HEK293 (cell line): ENCODE measurements around the gene MINDY1.

ENCODE experiments used
- GLIS1 ChIP-seq: fragments of 450-650 bp; formaldehyde crosslinking; IDR thresholded peaks from 2 replicates; pipeline ENCODE4 v1.5.1; 2016; ENCODE audit warnings: missing biosample characterization, missing genetic modification characterization
- HOXA7 ChIP-seq: sonication (generic); formaldehyde crosslinking; IDR thresholded peaks from 2 replicates; pipeline ENCODE4 v1.8.1; 2022; ENCODE audit warnings: missing genetic modification reagents, borderline replicate concordance
- HOXD13 ChIP-seq: sonication (generic); formaldehyde crosslinking; IDR thresholded peaks from 2 replicates; pipeline ENCODE4 v1.8.0; 2022; ENCODE audit warnings: missing genetic modification reagents, borderline replicate concordance
- KLF10 ChIP-seq: fragments of 450-650 bp; IDR thresholded peaks from 2 replicates; pipeline ENCODE4 v1.5.1; 2018; ENCODE audit warnings: missing biosample characterization, mild to moderate bottlenecking, missing genetic modification characterization
- KLF8 ChIP-seq: fragments of 450-650 bp; formaldehyde crosslinking; IDR thresholded peaks from 2 replicates; pipeline ENCODE4 v1.5.1; 2016; ENCODE audit warnings: missing biosample characterization, missing genetic modification characterization
- ZBTB21 ChIP-seq: fragments of 450-650 bp; formaldehyde crosslinking; IDR thresholded peaks from 2 replicates; pipeline ENCODE4 v1.5.1; 2017; ENCODE audit warnings: missing biosample characterization, missing genetic modification characterization
- ZBTB7A ChIP-seq: fragments of 450-650 bp; formaldehyde crosslinking; IDR thresholded peaks from 2 replicates; pipeline ENCODE4 v1.5.1; 2016; ENCODE audit warnings: low read depth, missing biosample characterization, missing genetic modification characterization
- ZNF16 ChIP-seq: fragments of 450-650 bp; formaldehyde crosslinking; IDR thresholded peaks from 2 replicates; pipeline ENCODE4 v1.5.1; 2016; ENCODE audit warnings: low read depth, missing biosample characterization, missing genetic modification characterization
- ZNF184 ChIP-seq: fragments of 450-650 bp; IDR thresholded peaks from 2 replicates; pipeline ENCODE4 v1.5.1; 2018; ENCODE audit warnings: missing biosample characterization, mild to moderate bottlenecking, missing genetic modification characterization
- ZNF501 ChIP-seq: fragments of 450-650 bp; formaldehyde crosslinking; IDR thresholded peaks from 2 replicates; pipeline ENCODE4 v1.5.1; 2016; ENCODE audit warnings: missing biosample characterization, missing genetic modification characterization
- ZNF600 ChIP-seq: fragments of 450-650 bp; formaldehyde crosslinking; IDR thresholded peaks from 2 replicates; pipeline ENCODE4 v1.5.1; 2016; ENCODE audit warnings: missing biosample characterization, missing genetic modification characterization
- ZNF623 ChIP-seq: fragments of 450-650 bp; formaldehyde crosslinking; IDR thresholded peaks from 2 replicates; pipeline ENCODE4 v1.5.1; 2016; ENCODE audit warnings: missing biosample characterization, missing genetic modification characterization
- ZNF624 ChIP-seq: fragments of 450-650 bp; formaldehyde crosslinking; IDR thresholded peaks from 2 replicates; pipeline ENCODE4 v1.5.1; 2017; ENCODE audit warnings: missing biosample characterization, missing genetic modification characterization
- ZNF626 ChIP-seq: fragments of 450-650 bp; sonication (Bioruptor Pico); formaldehyde crosslinking; IDR thresholded peaks from 2 replicates; pipeline ENCODE4 v1.5.1; 2018; ENCODE audit warnings: missing biosample characterization, missing genetic modification characterization, inconsistent platforms
- ZNF670 ChIP-seq: fragments of 450-650 bp; formaldehyde crosslinking; IDR thresholded peaks from 2 replicates; pipeline ENCODE4 v1.5.1; 2016; ENCODE audit warnings: missing biosample characterization, missing genetic modification characterization, low read depth
- ZNF777 ChIP-seq: fragments of 450-650 bp; formaldehyde crosslinking; IDR thresholded peaks from 2 replicates; pipeline ENCODE4 v1.5.1; 2017; ENCODE audit warnings: missing biosample characterization, missing genetic modification characterization, borderline replicate concordance
- TF ChIP-seq, protein P1 (sequence below): fragments of 450-650 bp; formaldehyde crosslinking; IDR thresholded peaks from 2 replicates; pipeline ENCODE4 v1.5.1; 2016; ENCODE audit warnings: missing biosample characterization, missing genetic modification characterization
- TF ChIP-seq, protein P2 (sequence below): fragments of 450-650 bp; formaldehyde crosslinking; conservative IDR thresholded peaks from 2 replicates; pipeline ENCODE4 v1.5.1; 2016; ENCODE audit warnings: low read depth, missing biosample characterization, missing genetic modification characterization
- TF ChIP-seq, protein P3 (sequence below): fragments of 450-650 bp; formaldehyde crosslinking; IDR thresholded peaks from 2 replicates; pipeline ENCODE4 v1.5.1; 2016; ENCODE audit warnings: missing biosample characterization, missing genetic modification characterization
- TF ChIP-seq, protein P4 (sequence below): fragments of 450-650 bp; formaldehyde crosslinking; IDR thresholded peaks from 2 replicates; pipeline ENCODE4 v1.5.1; 2016; ENCODE audit warnings: missing biosample characterization, missing genetic modification characterization, borderline replicate concordance
- TF ChIP-seq, protein P5 (sequence below): fragments of 450-650 bp; IDR thresholded peaks from 2 replicates; pipeline ENCODE4 v1.5.1; 2018; ENCODE audit warnings: missing biosample characterization, mild to moderate bottlenecking, missing genetic modification characterization
- TF ChIP-seq, protein P6 (sequence below): fragments of 450-650 bp; formaldehyde crosslinking; IDR thresholded peaks from 2 replicates; pipeline ENCODE4 v1.5.1; 2016; ENCODE audit warnings: missing biosample characterization, missing genetic modification characterization

The MINDY1 gene

DNA sequence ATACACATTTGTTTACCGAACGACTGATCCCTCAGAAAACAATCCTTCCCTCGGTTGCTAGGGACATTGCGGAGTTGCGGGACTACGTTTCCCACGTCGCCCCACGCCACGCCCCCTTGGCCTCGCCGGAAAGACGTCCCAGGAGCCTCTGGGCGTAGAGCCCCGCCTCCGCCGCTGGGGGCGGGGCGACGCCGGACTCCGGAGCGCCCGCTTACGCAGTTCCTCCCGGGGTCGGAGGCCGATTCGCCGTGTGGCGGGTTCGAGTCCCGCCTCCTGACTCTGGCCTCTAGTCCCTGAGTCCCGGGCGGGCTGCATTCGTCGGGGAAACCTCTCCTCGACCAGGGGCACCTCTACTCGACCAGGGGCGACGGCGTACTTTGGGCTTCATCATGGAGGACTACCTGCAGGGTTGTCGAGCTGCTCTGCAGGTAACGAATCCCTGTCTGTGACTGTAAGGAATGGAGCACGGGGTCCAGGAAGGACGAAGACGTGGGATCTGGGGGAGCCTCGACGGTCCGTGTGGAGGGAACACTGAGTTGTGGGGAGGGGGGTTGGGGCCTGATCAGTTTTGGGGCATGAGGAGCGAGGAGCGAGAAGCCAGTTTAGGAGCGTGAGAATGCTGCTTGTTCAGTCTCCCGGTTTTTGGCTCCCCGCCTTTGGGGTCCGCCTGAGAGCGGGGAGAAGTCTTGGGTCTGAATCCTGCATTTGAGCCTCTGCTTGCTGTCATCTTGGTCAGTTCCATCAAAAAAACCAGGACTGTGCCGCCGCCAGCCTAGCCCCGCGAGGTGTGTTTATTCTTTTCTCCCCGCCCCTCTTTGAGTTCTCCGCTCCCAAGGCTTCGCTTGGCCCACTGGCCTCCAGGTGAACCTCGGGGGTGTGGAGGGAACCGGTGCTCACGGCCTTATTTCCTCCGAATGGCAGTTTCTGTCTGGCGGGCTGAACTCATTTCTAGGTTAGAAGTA lies 1.8 kb upstream of the MINDY1 start, which contains the start of gene PRUNE1 (continued):
- no peak for TF ChIP-seq ZNF670 (tag by site-specific recombination)
- peak; percentile 64; the same call in 1 of the 2 replicates for TF ChIP-seq KLF10 (tag by site-specific recombination)
- TF ChIP-seq HOXA7 (CRISPR knock-in tag) = no peak
- 0 out of 2 replicates have a peak, but pooled peaks have one; percentile 9 for TF ChIP-seq ZNF16 (tag by site-specific recombination)
- TF ChIP-seq, protein P1, sequence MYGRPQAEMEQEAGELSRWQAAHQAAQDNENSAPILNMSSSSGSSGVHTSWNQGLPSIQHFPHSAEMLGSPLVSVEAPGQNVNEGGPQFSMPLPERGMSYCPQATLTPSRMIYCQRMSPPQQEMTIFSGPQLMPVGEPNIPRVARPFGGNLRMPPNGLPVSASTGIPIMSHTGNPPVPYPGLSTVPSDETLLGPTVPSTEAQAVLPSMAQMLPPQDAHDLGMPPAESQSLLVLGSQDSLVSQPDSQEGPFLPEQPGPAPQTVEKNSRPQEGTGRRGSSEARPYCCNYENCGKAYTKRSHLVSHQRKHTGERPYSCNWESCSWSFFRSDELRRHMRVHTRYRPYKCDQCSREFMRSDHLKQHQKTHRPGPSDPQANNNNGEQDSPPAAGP = peak; percentile 63
- TF ChIP-seq ZBTB7A = 0 out of 2 replicates have a peak, but pooled peaks have one; percentile 78
- TF ChIP-seq, protein P2, sequence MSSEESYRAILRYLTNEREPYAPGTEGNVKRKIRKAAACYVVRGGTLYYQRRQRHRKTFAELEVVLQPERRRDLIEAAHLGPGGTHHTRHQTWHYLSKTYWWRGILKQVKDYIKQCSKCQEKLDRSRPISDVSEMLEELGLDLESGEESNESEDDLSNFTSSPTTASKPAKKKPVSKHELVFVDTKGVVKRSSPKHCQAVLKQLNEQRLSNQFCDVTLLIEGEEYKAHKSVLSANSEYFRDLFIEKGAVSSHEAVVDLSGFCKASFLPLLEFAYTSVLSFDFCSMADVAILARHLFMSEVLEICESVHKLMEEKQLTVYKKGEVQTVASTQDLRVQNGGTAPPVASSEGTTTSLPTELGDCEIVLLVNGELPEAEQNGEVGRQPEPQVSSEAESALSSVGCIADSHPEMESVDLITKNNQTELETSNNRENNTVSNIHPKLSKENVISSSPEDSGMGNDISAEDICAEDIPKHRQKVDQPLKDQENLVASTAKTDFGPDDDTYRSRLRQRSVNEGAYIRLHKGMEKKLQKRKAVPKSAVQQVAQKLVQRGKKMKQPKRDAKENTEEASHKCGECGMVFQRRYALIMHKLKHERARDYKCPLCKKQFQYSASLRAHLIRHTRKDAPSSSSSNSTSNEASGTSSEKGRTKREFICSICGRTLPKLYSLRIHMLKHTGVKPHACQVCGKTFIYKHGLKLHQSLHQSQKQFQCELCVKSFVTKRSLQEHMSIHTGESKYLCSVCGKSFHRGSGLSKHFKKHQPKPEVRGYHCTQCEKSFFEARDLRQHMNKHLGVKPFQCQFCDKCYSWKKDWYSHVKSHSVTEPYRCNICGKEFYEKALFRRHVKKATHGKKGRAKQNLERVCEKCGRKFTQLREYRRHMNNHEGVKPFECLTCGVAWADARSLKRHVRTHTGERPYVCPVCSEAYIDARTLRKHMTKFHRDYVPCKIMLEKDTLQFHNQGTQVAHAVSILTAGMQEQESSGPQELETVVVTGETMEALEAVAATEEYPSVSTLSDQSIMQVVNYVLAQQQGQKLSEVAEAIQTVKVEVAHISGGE (tag by site-specific recombination) = peak; percentile 35
- no peak for TF ChIP-seq ZNF626 (tag by site-specific recombination)
- no peak for TF ChIP-seq ZNF623 (tag by site-specific recombination)
- TF ChIP-seq KLF8 (tag by site-specific recombination) = peak; percentile 51; the same call in 1 of the 2 replicates
- TF ChIP-seq, protein P3, sequence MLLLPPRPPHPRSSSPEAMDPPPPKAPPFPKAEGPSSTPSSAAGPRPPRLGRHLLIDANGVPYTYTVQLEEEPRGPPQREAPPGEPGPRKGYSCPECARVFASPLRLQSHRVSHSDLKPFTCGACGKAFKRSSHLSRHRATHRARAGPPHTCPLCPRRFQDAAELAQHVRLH (tag by site-specific recombination) = peak; percentile 92
- TF ChIP-seq, protein P4, sequence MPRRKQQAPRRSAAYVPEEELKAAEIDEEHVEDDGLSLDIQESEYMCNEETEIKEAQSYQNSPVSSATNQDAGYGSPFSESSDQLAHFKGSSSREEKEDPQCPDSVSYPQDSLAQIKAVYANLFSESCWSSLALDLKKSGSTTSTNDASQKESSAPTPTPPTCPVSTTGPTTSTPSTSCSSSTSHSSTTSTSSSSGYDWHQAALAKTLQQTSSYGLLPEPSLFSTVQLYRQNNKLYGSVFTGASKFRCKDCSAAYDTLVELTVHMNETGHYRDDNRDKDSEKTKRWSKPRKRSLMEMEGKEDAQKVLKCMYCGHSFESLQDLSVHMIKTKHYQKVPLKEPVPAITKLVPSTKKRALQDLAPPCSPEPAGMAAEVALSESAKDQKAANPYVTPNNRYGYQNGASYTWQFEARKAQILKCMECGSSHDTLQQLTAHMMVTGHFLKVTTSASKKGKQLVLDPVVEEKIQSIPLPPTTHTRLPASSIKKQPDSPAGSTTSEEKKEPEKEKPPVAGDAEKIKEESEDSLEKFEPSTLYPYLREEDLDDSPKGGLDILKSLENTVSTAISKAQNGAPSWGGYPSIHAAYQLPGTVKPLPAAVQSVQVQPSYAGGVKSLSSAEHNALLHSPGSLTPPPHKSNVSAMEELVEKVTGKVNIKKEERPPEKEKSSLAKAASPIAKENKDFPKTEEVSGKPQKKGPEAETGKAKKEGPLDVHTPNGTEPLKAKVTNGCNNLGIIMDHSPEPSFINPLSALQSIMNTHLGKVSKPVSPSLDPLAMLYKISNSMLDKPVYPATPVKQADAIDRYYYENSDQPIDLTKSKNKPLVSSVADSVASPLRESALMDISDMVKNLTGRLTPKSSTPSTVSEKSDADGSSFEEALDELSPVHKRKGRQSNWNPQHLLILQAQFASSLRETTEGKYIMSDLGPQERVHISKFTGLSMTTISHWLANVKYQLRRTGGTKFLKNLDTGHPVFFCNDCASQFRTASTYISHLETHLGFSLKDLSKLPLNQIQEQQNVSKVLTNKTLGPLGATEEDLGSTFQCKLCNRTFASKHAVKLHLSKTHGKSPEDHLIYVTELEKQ (tag by site-specific recombination) = no peak
- TF ChIP-seq, protein P5, sequence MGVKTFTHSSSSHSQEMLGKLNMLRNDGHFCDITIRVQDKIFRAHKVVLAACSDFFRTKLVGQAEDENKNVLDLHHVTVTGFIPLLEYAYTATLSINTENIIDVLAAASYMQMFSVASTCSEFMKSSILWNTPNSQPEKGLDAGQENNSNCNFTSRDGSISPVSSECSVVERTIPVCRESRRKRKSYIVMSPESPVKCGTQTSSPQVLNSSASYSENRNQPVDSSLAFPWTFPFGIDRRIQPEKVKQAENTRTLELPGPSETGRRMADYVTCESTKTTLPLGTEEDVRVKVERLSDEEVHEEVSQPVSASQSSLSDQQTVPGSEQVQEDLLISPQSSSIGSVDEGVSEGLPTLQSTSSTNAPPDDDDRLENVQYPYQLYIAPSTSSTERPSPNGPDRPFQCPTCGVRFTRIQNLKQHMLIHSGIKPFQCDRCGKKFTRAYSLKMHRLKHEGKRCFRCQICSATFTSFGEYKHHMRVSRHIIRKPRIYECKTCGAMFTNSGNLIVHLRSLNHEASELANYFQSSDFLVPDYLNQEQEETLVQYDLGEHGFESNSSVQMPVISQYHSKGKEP (tag by site-specific recombination) = 0 out of 2 replicates have a peak, but pooled peaks have one; percentile 6
- peak; percentile 73 for TF ChIP-seq GLIS1 (tag by site-specific recombination)
- TF ChIP-seq, protein P6, sequence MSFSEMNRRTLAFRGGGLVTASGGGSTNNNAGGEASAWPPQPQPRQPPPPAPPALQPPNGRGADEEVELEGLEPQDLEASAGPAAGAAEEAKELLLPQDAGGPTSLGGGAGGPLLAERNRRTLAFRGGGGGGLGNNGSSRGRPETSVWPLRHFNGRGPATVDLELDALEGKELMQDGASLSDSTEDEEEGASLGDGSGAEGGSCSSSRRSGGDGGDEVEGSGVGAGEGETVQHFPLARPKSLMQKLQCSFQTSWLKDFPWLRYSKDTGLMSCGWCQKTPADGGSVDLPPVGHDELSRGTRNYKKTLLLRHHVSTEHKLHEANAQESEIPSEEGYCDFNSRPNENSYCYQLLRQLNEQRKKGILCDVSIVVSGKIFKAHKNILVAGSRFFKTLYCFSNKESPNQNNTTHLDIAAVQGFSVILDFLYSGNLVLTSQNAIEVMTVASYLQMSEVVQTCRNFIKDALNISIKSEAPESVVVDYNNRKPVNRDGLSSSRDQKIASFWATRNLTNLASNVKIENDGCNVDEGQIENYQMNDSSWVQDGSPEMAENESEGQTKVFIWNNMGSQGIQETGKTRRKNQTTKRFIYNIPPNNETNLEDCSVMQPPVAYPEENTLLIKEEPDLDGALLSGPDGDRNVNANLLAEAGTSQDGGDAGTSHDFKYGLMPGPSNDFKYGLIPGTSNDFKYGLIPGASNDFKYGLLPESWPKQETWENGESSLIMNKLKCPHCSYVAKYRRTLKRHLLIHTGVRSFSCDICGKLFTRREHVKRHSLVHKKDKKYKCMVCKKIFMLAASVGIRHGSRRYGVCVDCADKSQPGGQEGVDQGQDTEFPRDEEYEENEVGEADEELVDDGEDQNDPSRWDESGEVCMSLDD = peak; percentile 81
- TF ChIP-seq HOXD13 (CRISPR knock-in tag) = no peak
- peak; percentile 90 for TF ChIP-seq ZNF501 (tag by site-specific recombination)
- peak; percentile 92 for TF ChIP-seq ZNF600 (tag by site-specific recombination)
- peak; percentile 79 for TF ChIP-seq ZBTB21 (tag by site-specific recombination)
- TF ChIP-seq ZNF777 (tag by site-specific recombination) = peak; percentile 98
- TF ChIP-seq ZNF184 = peak; percentile 64; the same call in 1 of the 2 replicates
- TF ChIP-seq ZNF624 = no peak
